B cell (primary cell): ENCODE results near the gene DLD. TPM values are rescaled to one million over a fixed set of nuclear protein-coding genes. Genes with fewer than 3 reads are reported as not detected.

Source experiments
- ATAC-seq: fragments of 200-7000 bp; cut with Tn5 transposase; one replicate; pipeline ENCODE4 v1.10.0; 2021; ENCODE audit warnings: low read depth, mild to moderate bottlenecking, moderate number of reproducible peaks, moderate library complexity
- CTCF ChIA-PET: fragments of 350-600 bp; sonication (Branson Sonifier 250); formaldehyde crosslinking; loops from one replicate; lab custom pipeline; 2021; ENCODE audit warnings: antibody characterized with exemption, inconsistent platforms; lab: Charles Lee
- POLR2A ChIA-PET: fragments of 350-600 bp; sonication (Branson Sonifier 250); formaldehyde crosslinking; loops from one replicate; lab custom pipeline; 2021; ENCODE audit warnings: antibody characterized with exemption; lab: Charles Lee
- DNase-seq: peaks from one replicate; pipeline ENCODE4 v3.0.0; 2013
- H2AFZ ChIP-seq: 2 replicates; pipeline ENCODE4 v1.6.1; 2012; ENCODE audit warnings: mild to moderate bottlenecking, low read depth, low read length; ENCODE audit not compliant: insufficient read depth, poor library complexity, severe bottlenecking
- H3K27ac ChIP-seq, 2 donors: 1 replicate in 1 of 2; 2 replicates in 1 of 2; pipeline ENCODE4 v1.5.1; 2012 to 2013; ENCODE audit warnings: low read length in 2 of 2, mild to moderate bottlenecking in 2 of 2, moderate library complexity in 1 of 2
- H3K27me3 ChIP-seq, 4 experiments: fragments of 200-600 bp in 1 of 4; sonication (generic) in 1 of 4; replicated peaks in 1 of 4; 1 replicate in 2 of 4; 2 replicates in 2 of 4; pipeline versions ENCODE4 v1.6.1 to v1.7.0; 2013 to 2016; ENCODE audit warnings: low read length in 3 of 4, mild to moderate bottlenecking in 2 of 4, mixed read lengths in 1 of 4, moderate library complexity in 1 of 4; ENCODE audit not compliant: insufficient read depth in 4 of 4, control insufficient read depth in 3 of 4; ENCODE audit errors: control extremely low read depth in 1 of 4
- H3K36me3 ChIP-seq, 2 experiments: replicated peaks in 1 of 2; 1 replicate in 1 of 2; 2 replicates in 1 of 2; pipeline versions ENCODE4 v1.6.1 to v1.7.1; 2013; ENCODE audit warnings: low read length in 1 of 2; ENCODE audit not compliant: insufficient read depth in 2 of 2, control insufficient read depth in 1 of 2; ENCODE audit errors: control extremely low read depth in 1 of 2, extremely low read depth in 1 of 2
- H3K4me1 ChIP-seq, 2 donors: fragments of 200-600 bp in 1 of 2; sonication (generic) in 1 of 2; 1 replicate in 1 of 2; 2 replicates in 1 of 2; pipeline versions ENCODE4 v1.5.1 to v1.6.1; 2013 to 2017; ENCODE audit warnings: low read length in 2 of 2; ENCODE audit not compliant: control insufficient read depth in 2 of 2, insufficient read depth in 2 of 2
- H3K4me2 ChIP-seq: replicated peaks from 2 replicates; pipeline ENCODE3; 2012; ENCODE audit warnings: mild to moderate bottlenecking, low read depth, low read length; ENCODE audit not compliant: poor library complexity, severe bottlenecking
- H3K4me3 ChIP-seq, 5 experiments: fragments of 200-600 bp in 1 of 5; sonication (generic) in 1 of 5; 1 replicate in 3 of 5; 2 replicates in 2 of 5; pipeline versions ENCODE4 v1.5.1 to v1.7.0; 2011 to 2016; ENCODE audit warnings: low read length in 4 of 5, mild to moderate bottlenecking in 4 of 5, low read depth in 2 of 5, control low read depth in 1 of 5, moderate library complexity in 1 of 5; ENCODE audit not compliant: insufficient read depth in 1 of 5; ENCODE audit errors: control extremely low read depth in 1 of 5, extremely low read depth in 1 of 5
- H3K79me2 ChIP-seq: fragments of 200-600 bp; sonication (generic); one replicate; pipeline ENCODE4 v1.6.0; 2016; ENCODE audit warnings: low read length; ENCODE audit not compliant: control insufficient read depth, insufficient read depth
- H3K9ac ChIP-seq: fragments of 200-600 bp; sonication (generic); 2 replicates; pipeline ENCODE4 v1.6.1; 2017; ENCODE audit warnings: mild to moderate bottlenecking, low read length, moderate library complexity
- H3K9me3 ChIP-seq, 3 donors: one replicate each; pipeline versions ENCODE4 v1.6.1 to v1.7.1; 2013; ENCODE audit warnings: low read length in 2 of 3; ENCODE audit not compliant: control insufficient read depth in 2 of 3, insufficient read depth in 1 of 3; ENCODE audit errors: control extremely low read depth in 1 of 3
- H4K20me1 ChIP-seq: 2 replicates; pipeline ENCODE4 v1.6.0; 2012; ENCODE audit warnings: mild to moderate bottlenecking, low read length; ENCODE audit not compliant: insufficient read depth, control insufficient read depth, poor library complexity, severe bottlenecking
- H3K27ac Mint-ChIP-seq: one replicate; pipeline ENCODE4 v1.8.0; 2021; ENCODE audit warnings: mixed read lengths
- H3K27me3 Mint-ChIP-seq: one replicate; pipeline ENCODE4 v1.8.0; 2021; ENCODE audit warnings: mixed read lengths
- H3K4me1 Mint-ChIP-seq: one replicate; pipeline ENCODE4 v1.8.0; 2021; ENCODE audit warnings: mixed read lengths
- H3K4me3 Mint-ChIP-seq: one replicate; pipeline ENCODE4 v1.8.0; 2021; ENCODE audit warnings: mixed read lengths
- H3K9me3 Mint-ChIP-seq: one replicate; pipeline ENCODE4 v1.8.0; 2022; ENCODE audit warnings: mixed read lengths; ENCODE audit not compliant: insufficient read depth
- CTCF ChIP-seq: fragments of 200-600 bp; IDR thresholded peaks from one replicate; pipeline ENCODE4 v1.8.0; 2022; ENCODE audit warnings: antibody characterized with exemption, mild to moderate bottlenecking
- EZH2 ChIP-seq: IDR thresholded peaks from 2 replicates; pipeline ENCODE4 v1.6.1; 2012; ENCODE audit warnings: borderline replicate concordance, low read depth, mild to moderate bottlenecking, moderate library complexity, low read length; ENCODE audit not compliant: insufficient read depth, poor library complexity, severe bottlenecking
- WGBS: methylation state at CpG from one replicate; pipeline ENCODE4 v1.1.5; 2013; ENCODE audit warnings: missing lambda C conversion rate; ENCODE audit not compliant: insufficient coverage; 5-methylcytosine and 5-hydroxymethylcytosine counted together
- intact Hi-C: fragments of 100-400 bp; cut with micrococcal nuclease; formaldehyde crosslinking; loops from one replicate; pipeline ENCODE4 v1.10.0; 2022
- polyA plus RNA-seq: library from polyadenylated mRNA; depleted of rRNA; stranded (reverse); fragments of >200 nt; gene quantifications from 2 replicates; pipeline ENCODE4 v1.2.3, GENCODE V29; 2012
- total RNA-seq, 2 donors: library from RNA; stranded (reverse); fragments of 120-200 nt in 1 of 2; gene quantifications; 1 replicate in 1 of 2; 2 replicates in 1 of 2; pipeline versions ENCODE4 v1.2.3 to v1.2.4, GENCODE V29; 2013 to 2022

DLD gene
- total and polyA plus RNA-seq, 2 donors (not counting 1 experiment from before 2014, with no cell fraction given) = 26.7 to 47.9 TPM

DNA sequence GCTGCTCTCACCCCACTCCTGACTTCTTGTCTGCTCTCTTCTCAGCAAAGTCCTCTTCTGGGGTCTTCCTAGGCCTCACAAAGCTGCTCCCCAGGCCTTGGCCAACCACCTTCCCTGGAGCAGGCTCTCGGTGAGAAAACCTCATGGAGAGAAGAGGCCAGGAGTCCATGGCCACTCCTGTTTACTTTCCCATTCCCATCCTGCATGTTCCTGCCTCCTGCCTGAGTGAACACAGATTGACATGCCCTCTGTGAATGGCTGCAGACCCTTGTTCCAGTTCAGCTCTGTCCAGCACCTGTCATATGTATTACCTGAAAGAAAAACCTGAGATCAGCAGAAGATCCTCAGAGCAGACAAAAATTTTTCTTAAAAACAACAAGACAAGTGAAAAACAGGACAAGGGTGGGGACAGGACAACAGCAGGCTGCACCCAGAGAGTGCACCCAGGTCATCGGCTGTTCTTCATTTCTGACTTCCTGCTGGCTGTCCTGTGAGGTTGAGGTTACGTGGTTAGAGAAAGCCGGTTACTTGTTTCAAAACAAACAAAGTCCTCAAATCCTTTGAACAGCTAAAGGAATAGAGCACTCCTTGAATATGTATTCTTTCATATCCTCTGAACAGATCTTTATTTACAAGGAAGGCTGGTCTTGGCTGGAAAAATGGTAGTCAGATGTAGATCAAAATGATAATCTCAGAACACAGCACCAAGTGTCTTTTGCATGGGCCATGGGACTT, 34.0 kb upstream of the DLD start:
- H2AFZ ChIP-seq = peak overlapping the region; percentile 61
- DNase-seq (no peak), ATAC-seq (no peak)
- no peaks in the 10 kb centered on the region for H3K36me3 ChIP-seq
- no peaks in the 10 kb centered on the region for H3K9me3 ChIP-seq
- H3K9me3 Mint-ChIP-seq = peaks cover under 1% of the 10 kb centered on the region
- peak overlapping the region; percentile 23 for H3K4me2 ChIP-seq
- TF ChIP-seq CTCF = no peak
- TF ChIP-seq EZH2 = no peak
- no peak overlapping the region for H3K9ac ChIP-seq
- H3K27ac Mint-ChIP-seq = peak overlapping the region; percentile 12
- ChIA-PET POLR2A (no interaction called here), CTCF (no interaction called here)
- H3K4me3 ChIP-seq = no peak overlapping the region
- H3K4me1 ChIP-seq = peaks cover 0 to 8% of the 10 kb centered on the region in 2 donors
- H3K27ac ChIP-seq = no peak overlapping the region
- 50% methylated on average over 2 of the region's 4 CpGs for WGBS
- intact Hi-C loops = no loop called here
- H3K27me3 ChIP-seq = peaks cover 0 to 1% (median 0%) of the 10 kb centered on the region in 4 experiments
- H3K79me2 ChIP-seq = no peaks in the 10 kb centered on the region
- no peaks in the 10 kb centered on the region for H4K20me1 ChIP-seq
- no peak overlapping the region for H3K4me3 Mint-ChIP-seq
- peaks cover 7% of the 10 kb centered on the region for H3K4me1 Mint-ChIP-seq
- peaks cover 27% of the 10 kb centered on the region for H3K27me3 Mint-ChIP-seq

GRCh38 chr7:107857541-107857912, 33.5 kb upstream of the DLD start:
- Histone ChIP-seq H3K9ac (no peak overlapping the region), H3K9me3 (no peaks in the 10 kb centered on the region), H3K79me2 (no peaks in the 10 kb centered on the region), H3K36me3 (no peaks in the 10 kb centered on the region), H2AFZ (peak overlapping the region; percentile 61), H3K4me2 (no peak overlapping the region), H3K4me1 (peaks cover 0 to 8% of the 10 kb centered on the region in 2 donors), H3K27me3 (no peaks in the 10 kb centered on the region), H3K4me3 (no peak overlapping the region), H3K27ac (no peak overlapping the region), H4K20me1 (no peaks in the 10 kb centered on the region)
- WGBS = no CpG with 5 or more reads among the region's 2 CpGs
- ChIA-PET POLR2A (no interaction called here), CTCF (no interaction called here)
- Mint-ChIP-seq H3K27ac (peak overlapping the region; percentile 12), H3K9me3 (no peaks in the 10 kb centered on the region), H3K4me3 (no peak overlapping the region), H3K4me1 (peaks cover 7% of the 10 kb centered on the region), H3K27me3 (peaks cover 24% of the 10 kb centered on the region)
- ATAC-seq (no peak), DNase-seq (no peak)
- intact Hi-C loops = no loop called here
- TF ChIP-seq EZH2 (no peak), CTCF (no peak)
